Measurements from ENCODE around the gene HTRA2.
A peak's percentile ranks its signal among the peaks of the same experiment; 100 is the strongest.
"Not testable (repeated sequence)": the region's sequence is repeated elsewhere in the genome, so short reads cannot be mapped to it uniquely, and the experiment has no call there.

The HTRA2 gene

GRCh38 chr2:74546004-74546403, 16.3 kb downstream of the HTRA2 start:
- DNase-seq = no peak

- no peak for DNase-seq
Measured at GRCh38 chr2:74548285-74548899, 18.7 kb downstream of the HTRA2 start.

- DNase-seq = no peak
Measured at GRCh38 chr2:74548900-74549826, 19.4 kb downstream of the HTRA2 start.

- no peak for DNase-seq
Measured at GRCh38 chr2:74550231-74550630, 20.5 kb downstream of the HTRA2 start.

- DNase-seq = no peak
Measured at GRCh38 chr2:74551530-74551929, 21.8 kb downstream of the HTRA2 start.

- no peak for DNase-seq
Measured at GRCh38 chr2:74551942-74552913, 22.5 kb downstream of the HTRA2 start.

- DNase-seq = no peak
Measured at GRCh38 chr2:74552914-74553811, 23.4 kb downstream of the HTRA2 start.

- peak; percentile 77 to 84 for DNase-seq
Measured at GRCh38 chr2:74553892-74554819, 24.4 kb downstream of the HTRA2 start, which contains the start of the genes DOK1 and LOXL3. Gene DOK1 (plus strand): TSS chr2:74554720. CDS start chr2:74554755, 35 bp downstream. Gene LOXL3 (minus strand): TSS chr2:74553942. CDS start chr2:74552634, 1,308 bp downstream.

- peak; percentile 28 to 47 for DNase-seq
Measured at GRCh38 chr2:74554820-74555531, 25.2 kb downstream of the HTRA2 start.

- no peak for DNase-seq
Measured at GRCh38 chr2:74555610-74556103, 25.9 kb downstream of the HTRA2 start.

GRCh38 chr2:74556159-74556558, 26.4 kb downstream of the HTRA2 start:
- no peak for DNase-seq

GRCh38 chr2:74556831-74557370, 27.2 kb downstream of the HTRA2 start:
- no peak for DNase-seq

GRCh38 chr2:74558284-74559230, 28.8 kb downstream of the HTRA2 start:
- DNase-seq = no peak

GRCh38 chr2:74559912-74560311, 30.2 kb downstream of the HTRA2 start:
- no peak for DNase-seq

- no peak for DNase-seq
Measured at GRCh38 chr2:74560591-74560990, 30.9 kb downstream of the HTRA2 start.

GRCh38 chr2:74561022-74561421, 31.3 kb downstream of the HTRA2 start:
- DNase-seq = not testable (repeated sequence)

- no peak for DNase-seq
Measured at GRCh38 chr2:74562126-74562775, 32.5 kb downstream of the HTRA2 start.

GRCh38 chr2:74564222-74564621, 34.5 kb downstream of the HTRA2 start:
- no peak for DNase-seq
